ENCODE data around the gene DYNC2H1.

DYNC2H1 gene

DNA sequence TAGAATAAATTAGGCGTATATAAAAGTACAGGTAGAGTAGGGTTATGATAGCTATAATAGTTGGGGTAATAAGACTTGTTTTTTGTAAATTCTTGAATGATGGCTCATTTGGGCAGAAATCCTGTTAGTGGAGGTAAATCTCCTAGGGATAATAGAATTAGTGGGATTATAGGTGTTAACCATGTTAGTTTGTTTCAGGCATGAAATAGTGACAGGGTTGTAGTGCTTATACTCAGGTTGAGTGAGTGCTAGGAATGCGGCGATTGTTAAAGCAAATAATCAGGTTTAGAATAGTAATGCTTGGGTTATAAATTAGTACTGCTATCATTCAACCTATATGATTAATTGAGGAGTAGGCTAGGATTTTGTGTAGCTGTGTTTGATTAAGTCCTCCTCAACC is 297.1 kb downstream of the DYNC2H1 start:
- Histone ChIP-seq H3K4me1 (ENCODE audit: control insufficient read depth, insufficient read depth, low read length, poor library complexity, severe bottlenecking) (no peaks in the 10 kb centered on the region), H3K4me3 (ENCODE audit: extremely low read depth, insufficient read depth, low read length, poor library complexity, severe bottlenecking) (no peak overlapping the region), H3K36me3 (ENCODE audit: control insufficient read depth, insufficient read depth, low read length) (no peaks in the 10 kb centered on the region), H3K9me3 (ENCODE audit: control insufficient read depth, low read length) (no peaks in the 10 kb centered on the region), H3K27ac (ENCODE audit: low read depth, low read length, severe bottlenecking) (no peak overlapping the region)
- 100% methylated on average over 1 of the region's 3 CpGs for WGBS, 2 experiments (ENCODE audit: insufficient coverage in 2 of 2)

DNA sequence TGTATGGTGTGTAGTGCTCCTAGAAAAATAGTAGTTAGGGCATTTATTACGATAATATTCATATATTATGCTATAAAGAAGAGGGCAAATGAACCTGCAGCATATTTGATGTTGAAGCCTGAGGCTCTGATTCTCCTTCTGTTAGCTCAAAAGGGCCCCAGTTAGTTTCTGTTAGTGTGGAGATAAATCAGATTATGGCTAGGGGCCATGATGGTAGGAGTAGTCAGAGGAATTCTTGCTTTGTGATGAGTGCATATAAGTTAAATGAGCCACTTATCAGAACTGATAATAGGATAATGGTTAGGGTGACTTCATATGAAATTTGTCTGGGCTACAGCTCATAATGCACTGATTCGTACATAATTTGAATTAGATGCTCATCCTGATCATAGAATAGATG is 298.4 kb downstream of the DYNC2H1 start:
- H3K36me3 ChIP-seq (ENCODE audit: control insufficient read depth, insufficient read depth, low read length): no peaks in the 10 kb centered on the region
- no peaks in the 10 kb centered on the region for H3K4me1 ChIP-seq (ENCODE audit: control insufficient read depth, insufficient read depth, low read length, poor library complexity, severe bottlenecking)
- no peak overlapping the region for H3K27ac ChIP-seq (ENCODE audit: low read depth, low read length, severe bottlenecking)
- WGBS, 2 experiments (ENCODE audit: insufficient coverage in 2 of 2): 89 to 100% methylated on average over 1 of the region's 2 CpGs
- H3K4me3 ChIP-seq (ENCODE audit: extremely low read depth, insufficient read depth, low read length, poor library complexity, severe bottlenecking): no peak overlapping the region
- no peaks in the 10 kb centered on the region for H3K9me3 ChIP-seq (ENCODE audit: control insufficient read depth, low read length)

DNA sequence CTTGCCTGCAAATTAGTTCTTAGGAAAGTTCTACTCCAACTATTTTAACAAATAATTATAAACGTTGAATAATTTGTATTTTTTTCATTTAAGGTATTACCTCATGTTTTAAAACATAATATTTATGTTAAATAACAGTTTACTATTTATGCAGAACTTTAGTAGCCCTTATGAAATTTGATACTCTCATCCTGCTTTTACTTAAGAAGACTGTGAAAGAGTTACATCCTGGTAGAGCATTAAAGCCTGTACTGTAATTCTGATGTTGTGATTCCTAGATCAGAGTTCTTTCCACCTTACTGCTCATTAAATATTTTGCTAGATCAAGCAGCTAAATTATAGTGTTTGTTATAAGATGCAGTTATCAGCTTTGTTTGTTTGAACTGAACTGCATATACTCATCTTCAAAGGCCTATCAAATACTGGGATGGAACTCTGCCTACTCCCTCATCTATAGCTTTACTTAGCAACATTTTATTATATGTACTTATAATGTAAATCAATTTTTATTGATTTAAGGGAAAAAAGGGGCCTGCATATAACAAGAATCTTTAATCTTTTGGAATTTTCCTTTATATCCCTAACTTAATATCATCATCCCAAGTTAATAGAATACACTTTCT is 304.2 kb downstream of the DYNC2H1 start:
- H3K4me1 ChIP-seq (ENCODE audit: control insufficient read depth, insufficient read depth, low read length, poor library complexity, severe bottlenecking): no peaks in the 10 kb centered on the region
- no peak overlapping the region for H3K27ac ChIP-seq (ENCODE audit: low read depth, low read length, severe bottlenecking)
- no peaks in the 10 kb centered on the region for H3K9me3 ChIP-seq (ENCODE audit: control insufficient read depth, low read length)
- H3K36me3 ChIP-seq (ENCODE audit: control insufficient read depth, insufficient read depth, low read length): peaks cover under 1% of the 10 kb centered on the region
- no peak overlapping the region for H3K4me3 ChIP-seq (ENCODE audit: extremely low read depth, insufficient read depth, low read length, poor library complexity, severe bottlenecking)
- no CpG with 5 or more reads among the region's 1 CpG for WGBS, 2 experiments (ENCODE audit: insufficient coverage in 2 of 2)

DNA sequence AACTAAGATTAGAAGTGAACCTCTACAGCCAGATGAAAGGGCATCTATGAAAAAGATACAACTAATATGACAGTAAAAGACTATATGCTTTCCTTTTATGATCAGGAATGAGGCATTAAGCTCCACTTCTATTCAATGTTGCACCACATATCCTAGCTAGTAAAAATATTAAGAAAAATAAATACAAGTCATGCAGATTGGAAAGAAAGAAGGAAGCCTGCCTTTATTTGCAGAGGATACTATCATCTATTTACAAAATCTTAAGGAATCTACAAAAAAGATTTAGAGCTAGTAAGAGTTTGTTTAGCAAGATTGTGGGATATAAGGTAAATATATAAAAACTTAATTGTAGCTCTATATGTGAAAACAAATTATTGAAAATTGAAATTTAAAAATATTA is 308.8 kb downstream of the DYNC2H1 start:
- H3K4me1 ChIP-seq (ENCODE audit: control insufficient read depth, insufficient read depth, low read length, poor library complexity, severe bottlenecking): peaks cover 8% of the 10 kb centered on the region
- H3K4me3 ChIP-seq (ENCODE audit: extremely low read depth, insufficient read depth, low read length, poor library complexity, severe bottlenecking): no peak overlapping the region
- H3K9me3 ChIP-seq (ENCODE audit: control insufficient read depth, low read length): peaks cover 6% of the 10 kb centered on the region
- H3K36me3 ChIP-seq (ENCODE audit: control insufficient read depth, insufficient read depth, low read length): peaks cover 13% of the 10 kb centered on the region
- no peak overlapping the region for H3K27ac ChIP-seq (ENCODE audit: low read depth, low read length, severe bottlenecking)

DNA sequence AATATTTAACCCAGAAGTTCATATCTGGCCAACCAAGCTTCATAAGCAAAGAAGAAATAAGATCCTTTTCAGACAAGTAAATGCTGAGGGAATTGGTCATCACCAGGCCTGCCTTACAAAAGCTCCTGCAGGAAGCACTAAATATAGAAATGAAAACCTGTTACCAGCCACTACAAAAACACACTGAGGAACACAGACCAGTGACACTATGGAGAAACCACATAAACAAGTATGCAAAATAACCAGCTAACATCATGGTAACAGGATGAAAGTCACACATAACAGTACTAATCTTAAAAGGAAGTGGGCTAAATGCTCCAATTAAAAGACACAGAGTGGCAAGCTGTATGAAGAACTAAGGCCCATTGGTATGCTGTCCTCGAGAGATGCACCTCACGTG is 311.4 kb downstream of the DYNC2H1 start:
- Histone ChIP-seq H3K9me3 (ENCODE audit: control insufficient read depth, low read length) (peaks cover 6% of the 10 kb centered on the region), H3K4me1 (ENCODE audit: control insufficient read depth, insufficient read depth, low read length, poor library complexity, severe bottlenecking) (peaks cover 8% of the 10 kb centered on the region), H3K36me3 (ENCODE audit: control insufficient read depth, insufficient read depth, low read length) (peaks cover 13% of the 10 kb centered on the region), H3K4me3 (ENCODE audit: extremely low read depth, insufficient read depth, low read length, poor library complexity, severe bottlenecking) (no peak overlapping the region), H3K27ac (ENCODE audit: low read depth, low read length, severe bottlenecking) (no peak overlapping the region)
- 92% methylated on average over 2 of the region's 2 CpGs; no CpG with 5 or more reads in 1 of the 2 experiments for WGBS, 2 experiments (ENCODE audit: insufficient coverage in 2 of 2)

DNA sequence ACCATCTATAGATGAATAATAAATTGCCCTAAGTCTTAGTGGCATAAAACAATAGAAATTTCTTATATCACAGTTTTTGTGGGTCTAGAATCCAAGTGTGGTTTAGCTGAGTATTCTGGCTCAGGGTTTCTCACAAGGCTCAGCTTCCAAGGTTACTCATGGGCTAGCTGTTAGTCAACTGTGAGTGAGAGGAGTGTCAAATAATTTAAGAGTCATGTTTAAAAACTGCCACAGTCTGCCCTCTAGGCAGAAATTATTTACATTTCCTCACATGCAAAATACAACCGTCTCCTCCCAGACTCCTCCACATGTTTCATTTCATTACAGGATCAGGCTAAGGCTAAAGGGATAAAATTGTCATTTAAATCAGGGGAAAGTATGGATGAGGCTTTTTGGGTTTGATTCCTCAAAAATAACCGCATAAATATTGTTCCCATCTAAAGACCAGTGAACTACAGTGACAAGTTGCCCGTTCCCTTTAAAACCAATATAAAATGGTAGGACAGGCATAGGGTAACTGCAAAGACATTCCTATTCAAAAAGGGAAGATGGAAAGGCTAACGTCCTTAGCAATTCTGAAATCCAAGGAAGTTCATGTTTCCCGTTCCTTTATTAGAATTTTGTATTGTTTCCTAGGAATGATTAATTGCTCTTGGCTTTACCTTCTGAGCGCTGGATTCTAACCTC is 324.3 kb downstream of the DYNC2H1 start:
- no peaks in the 10 kb centered on the region for H3K9me3 ChIP-seq (ENCODE audit: control insufficient read depth, low read length)
- H3K4me1 ChIP-seq (ENCODE audit: control insufficient read depth, insufficient read depth, low read length, poor library complexity, severe bottlenecking): peaks cover 11% of the 10 kb centered on the region
- H3K4me3 ChIP-seq (ENCODE audit: extremely low read depth, insufficient read depth, low read length, poor library complexity, severe bottlenecking): no peak overlapping the region
- H3K36me3 ChIP-seq (ENCODE audit: control insufficient read depth, insufficient read depth, low read length): no peaks in the 10 kb centered on the region
- no peak overlapping the region for H3K27ac ChIP-seq (ENCODE audit: low read depth, low read length, severe bottlenecking)
- WGBS, 2 experiments (ENCODE audit: insufficient coverage in 2 of 2): no CpG with 5 or more reads among the region's 6 CpGs

DNA sequence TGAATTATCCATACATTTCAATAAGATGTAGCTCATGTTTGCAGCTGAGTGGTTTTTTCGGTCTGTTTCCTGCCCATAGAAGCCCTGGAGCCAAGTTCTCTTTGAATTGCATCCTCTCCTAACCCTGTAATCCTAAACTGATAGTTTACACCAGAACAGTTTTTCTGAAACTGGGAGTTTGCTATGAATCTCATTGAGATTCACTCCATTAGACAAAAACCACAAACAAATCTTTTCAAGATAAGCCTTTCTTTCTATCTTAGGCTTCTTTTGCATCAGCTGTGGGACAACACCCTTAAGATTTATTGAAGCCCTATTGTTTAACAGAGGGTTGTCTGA is 324.8 kb downstream of the DYNC2H1 start:
- WGBS, 2 experiments (ENCODE audit: insufficient coverage in 2 of 2): 63% methylated on average over 1 of the region's 1 CpG; no CpG with 5 or more reads in 1 of the 2 experiments
- Histone ChIP-seq H3K36me3 (ENCODE audit: control insufficient read depth, insufficient read depth, low read length) (no peaks in the 10 kb centered on the region), H3K9me3 (ENCODE audit: control insufficient read depth, low read length) (no peaks in the 10 kb centered on the region), H3K27ac (ENCODE audit: low read depth, low read length, severe bottlenecking) (no peak overlapping the region), H3K4me3 (ENCODE audit: extremely low read depth, insufficient read depth, low read length, poor library complexity, severe bottlenecking) (no peak overlapping the region), H3K4me1 (ENCODE audit: control insufficient read depth, insufficient read depth, low read length, poor library complexity, severe bottlenecking) (peaks cover 11% of the 10 kb centered on the region)

DNA sequence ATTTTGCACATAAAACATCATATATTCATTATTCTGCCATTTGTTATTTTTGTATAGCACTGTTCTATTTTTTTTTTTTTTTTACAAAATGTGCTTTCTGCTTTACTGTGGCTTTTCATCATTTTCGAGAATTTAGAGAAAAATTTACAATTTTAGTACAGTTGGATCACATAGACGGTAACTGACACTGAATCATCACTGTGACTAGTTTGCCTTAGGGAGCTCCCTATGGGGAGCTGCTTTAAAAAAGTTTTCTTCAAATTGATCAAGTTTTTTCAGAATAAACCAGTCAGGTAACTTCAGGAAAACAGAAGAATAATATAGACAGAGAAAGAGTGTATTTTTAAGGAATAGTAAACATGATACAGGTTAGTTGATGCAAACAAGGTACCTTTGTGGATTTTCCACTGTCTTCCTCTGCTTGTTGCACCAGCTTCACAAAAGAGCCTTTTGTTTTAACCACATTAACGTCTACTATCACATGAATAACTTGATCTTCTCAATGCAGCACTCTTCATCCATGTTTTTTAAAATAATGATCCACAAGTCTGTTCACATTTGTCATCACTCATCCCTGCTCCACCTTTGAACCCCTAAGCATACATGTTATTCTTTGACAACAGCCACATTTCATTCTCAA is 327.0 kb downstream of the DYNC2H1 start:
- Histone ChIP-seq H3K27ac (ENCODE audit: low read depth, low read length, severe bottlenecking) (no peak overlapping the region), H3K4me1 (ENCODE audit: control insufficient read depth, insufficient read depth, low read length, poor library complexity, severe bottlenecking) (peaks cover 14% of the 10 kb centered on the region), H3K9me3 (ENCODE audit: control insufficient read depth, low read length) (no peaks in the 10 kb centered on the region), H3K36me3 (ENCODE audit: control insufficient read depth, insufficient read depth, low read length) (no peaks in the 10 kb centered on the region), H3K4me3 (ENCODE audit: extremely low read depth, insufficient read depth, low read length, poor library complexity, severe bottlenecking) (no peak overlapping the region)
- WGBS, 2 experiments (ENCODE audit: insufficient coverage in 2 of 2): 80 to 81% methylated on average over 3 of the region's 3 CpGs

DNA sequence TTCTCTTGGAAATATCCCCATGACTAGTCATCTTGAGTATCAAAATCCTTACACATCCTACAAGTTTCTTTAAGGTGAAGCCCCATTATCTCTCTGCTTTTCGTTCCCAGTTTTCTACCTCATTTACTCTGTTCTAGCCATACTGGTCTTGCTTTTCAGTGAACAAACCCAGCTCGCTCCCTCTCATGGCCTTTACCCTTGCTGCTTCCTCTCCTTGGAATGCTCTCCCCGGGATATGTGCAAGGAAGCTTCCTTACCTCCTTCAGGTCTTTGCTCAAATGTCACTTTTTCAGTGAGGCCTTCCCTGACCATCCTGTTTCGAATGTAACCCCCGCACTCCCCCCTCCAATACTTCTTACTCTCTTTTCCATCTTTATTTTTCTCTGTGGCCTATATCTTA is 331.8 kb downstream of the DYNC2H1 start:
- no peaks in the 10 kb centered on the region for H3K9me3 ChIP-seq (ENCODE audit: control insufficient read depth, low read length)
- peaks cover 3% of the 10 kb centered on the region for H3K4me1 ChIP-seq (ENCODE audit: control insufficient read depth, insufficient read depth, low read length, poor library complexity, severe bottlenecking)
- H3K36me3 ChIP-seq (ENCODE audit: control insufficient read depth, insufficient read depth, low read length): no peaks in the 10 kb centered on the region
- 81 to 87% methylated on average over 3 of the region's 5 CpGs for WGBS, 2 experiments (ENCODE audit: insufficient coverage in 2 of 2)
- no peak overlapping the region for H3K27ac ChIP-seq (ENCODE audit: low read depth, low read length, severe bottlenecking)
- no peak overlapping the region for H3K4me3 ChIP-seq (ENCODE audit: extremely low read depth, insufficient read depth, low read length, poor library complexity, severe bottlenecking)

DNA sequence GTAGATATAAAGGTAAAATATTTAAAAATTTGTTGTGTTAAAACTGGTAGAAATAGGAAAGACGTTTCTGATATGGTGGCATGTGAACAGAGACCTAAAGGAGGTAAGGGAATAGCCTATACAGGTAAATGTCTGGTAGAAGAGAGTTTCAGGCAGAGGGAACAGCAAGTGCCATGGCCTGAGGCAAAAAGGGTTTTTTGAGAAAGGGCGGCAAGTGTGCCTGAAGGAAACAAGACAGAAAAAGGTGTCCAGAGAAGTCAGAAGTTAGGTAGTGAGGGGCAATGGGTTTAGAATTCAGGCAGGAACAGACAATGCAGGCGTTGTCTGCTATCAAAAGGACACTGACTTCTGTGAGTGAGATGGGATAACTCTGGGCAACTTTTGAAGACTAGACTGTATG is 339.7 kb downstream of the DYNC2H1 start:
- 65 to 70% methylated on average over 3 of the region's 3 CpGs for WGBS, 2 experiments (ENCODE audit: insufficient coverage in 2 of 2)

DNA sequence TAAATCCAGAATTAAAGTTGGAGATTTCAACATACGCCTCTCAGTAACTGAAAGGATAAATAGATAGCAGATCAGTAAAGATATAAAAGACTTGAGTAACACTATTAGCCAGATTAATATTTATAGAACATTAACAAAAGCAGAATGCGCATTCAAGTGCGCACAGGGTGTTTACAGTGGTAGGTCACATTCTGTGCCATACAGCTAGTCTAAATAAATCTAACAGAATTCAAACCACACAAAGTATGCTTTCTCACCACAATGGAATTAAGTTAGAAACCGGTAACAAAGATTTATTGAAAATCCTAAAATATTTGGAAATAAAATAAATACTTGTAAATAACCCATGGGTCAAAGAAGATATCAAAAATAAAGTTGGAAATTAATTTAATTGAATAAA is 341.0 kb downstream of the DYNC2H1 start:
- Histone ChIP-seq H3K4me3 (ENCODE audit: extremely low read depth, insufficient read depth, low read length, poor library complexity, severe bottlenecking) (no peak overlapping the region), H3K27ac (ENCODE audit: low read depth, low read length, severe bottlenecking) (no peak overlapping the region), H3K9me3 (ENCODE audit: control insufficient read depth, low read length) (no peaks in the 10 kb centered on the region), H3K36me3 (ENCODE audit: control insufficient read depth, insufficient read depth, low read length) (no peaks in the 10 kb centered on the region), H3K4me1 (ENCODE audit: control insufficient read depth, insufficient read depth, low read length, poor library complexity, severe bottlenecking) (no peaks in the 10 kb centered on the region)
- 20 to 100% methylated on average over 1 of the region's 4 CpGs for WGBS, 2 experiments (ENCODE audit: insufficient coverage in 2 of 2)

More for the DNA sequence above, 339.7 kb downstream of the DYNC2H1 start:
- H3K4me3 ChIP-seq (ENCODE audit: extremely low read depth, insufficient read depth, low read length, poor library complexity, severe bottlenecking): no peak overlapping the region
- H3K9me3 ChIP-seq (ENCODE audit: control insufficient read depth, low read length): no peaks in the 10 kb centered on the region
- no peaks in the 10 kb centered on the region for H3K4me1 ChIP-seq (ENCODE audit: control insufficient read depth, insufficient read depth, low read length, poor library complexity, severe bottlenecking)
- H3K36me3 ChIP-seq (ENCODE audit: control insufficient read depth, insufficient read depth, low read length): no peaks in the 10 kb centered on the region
- no peak overlapping the region for H3K27ac ChIP-seq (ENCODE audit: low read depth, low read length, severe bottlenecking)
